Upper lobe of left lung (tissue), 4 donors: ENCODE data around the gene PCBD2.

Experiments used
- POLR2A ChIP-seq, 4 donors: fragments of 450-650 bp; IDR thresholded peaks; one replicate each; pipeline ENCODE4 v1.5.1; 2016 to 2017; ENCODE audit warnings: antibody characterized with exemption in 4 of 4, mild to moderate bottlenecking in 2 of 4
- TF ChIP-seq, protein P1 (sequence below), 6 experiments: fragments of 450-650 bp in 4 of 6; fragments of 200-600 bp in 2 of 6; sonication (generic) in 2 of 6; IDR thresholded peaks; one replicate each; pipeline ENCODE4 v1.5.1; 2016 to 2019; ENCODE audit warnings: antibody characterized with exemption in 6 of 6

DNA sequence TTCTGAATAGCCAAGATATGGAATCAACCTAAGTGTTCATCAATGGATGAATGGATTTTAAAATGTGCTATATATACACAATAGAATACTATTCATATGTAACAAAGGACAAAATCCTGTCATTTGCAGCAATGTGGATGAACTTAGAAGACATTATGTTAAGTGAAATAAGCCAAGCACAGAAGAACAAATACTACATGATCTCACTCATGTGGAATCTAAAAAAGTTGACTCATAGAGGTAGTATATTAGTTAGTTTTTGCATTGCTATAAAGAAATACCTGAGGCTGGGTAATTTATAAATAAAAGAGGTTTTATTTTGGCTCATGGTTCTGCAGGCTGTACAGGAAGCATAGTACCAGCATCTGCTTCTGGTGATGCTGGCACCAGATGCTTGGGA, 70.9 kb downstream of the PCBD2 start:
- TF ChIP-seq, protein P1, sequence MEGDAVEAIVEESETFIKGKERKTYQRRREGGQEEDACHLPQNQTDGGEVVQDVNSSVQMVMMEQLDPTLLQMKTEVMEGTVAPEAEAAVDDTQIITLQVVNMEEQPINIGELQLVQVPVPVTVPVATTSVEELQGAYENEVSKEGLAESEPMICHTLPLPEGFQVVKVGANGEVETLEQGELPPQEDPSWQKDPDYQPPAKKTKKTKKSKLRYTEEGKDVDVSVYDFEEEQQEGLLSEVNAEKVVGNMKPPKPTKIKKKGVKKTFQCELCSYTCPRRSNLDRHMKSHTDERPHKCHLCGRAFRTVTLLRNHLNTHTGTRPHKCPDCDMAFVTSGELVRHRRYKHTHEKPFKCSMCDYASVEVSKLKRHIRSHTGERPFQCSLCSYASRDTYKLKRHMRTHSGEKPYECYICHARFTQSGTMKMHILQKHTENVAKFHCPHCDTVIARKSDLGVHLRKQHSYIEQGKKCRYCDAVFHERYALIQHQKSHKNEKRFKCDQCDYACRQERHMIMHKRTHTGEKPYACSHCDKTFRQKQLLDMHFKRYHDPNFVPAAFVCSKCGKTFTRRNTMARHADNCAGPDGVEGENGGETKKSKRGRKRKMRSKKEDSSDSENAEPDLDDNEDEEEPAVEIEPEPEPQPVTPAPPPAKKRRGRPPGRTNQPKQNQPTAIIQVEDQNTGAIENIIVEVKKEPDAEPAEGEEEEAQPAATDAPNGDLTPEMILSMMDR (IDR thresholded peaks at IDR 0.05): no peak
- TF ChIP-seq POLR2A (IDR thresholded peaks at IDR 0.05): no peak
